PC-9 (cell line): Measurements from ENCODE around the gene SOX12. TPM values are rescaled to one million over a fixed set of nuclear protein-coding genes. Genes with fewer than 3 reads are reported as not detected.

Experiments
- BruUV-seq: library from RNA; stranded (reverse); fragments of 400-500 nt; replicated peaks from 2 replicates; lab custom pipeline; 2021; lab: Mats Ljungman, UMichigan
- CTCF ChIA-PET: fragments of 300-600 bp; sonication (Branson Sonifier 250); formaldehyde crosslinking; loops from one replicate; lab custom pipeline; 2022; ENCODE audit warnings: antibody characterized with exemption; lab: Charles Lee
- POLR2A ChIA-PET: fragments of 300-600 bp; sonication (Branson Sonifier 250); formaldehyde crosslinking; loops from one replicate; lab custom pipeline; 2022; ENCODE audit warnings: antibody characterized with exemption; ENCODE audit not compliant: unreplicated experiment; lab: Charles Lee
- DNase-seq, 2 experiments: peaks; one replicate each; pipeline versions ENCODE4 v3.0.0 to v3.0.0-alpha.2; 2015 to 2022; ENCODE audit warnings: mixed read lengths in 1 of 2
- H2AFZ ChIP-seq: fragments of 200-600 bp; sonication (generic); 2 replicates; pipeline ENCODE4 v1.8.1; 2017; ENCODE audit warnings: antibody characterized with exemption
- H3F3A ChIP-seq: fragments of 200-600 bp; sonication (generic); 2 replicates; pipeline ENCODE4 v1.8.1; 2017; ENCODE audit warnings: antibody characterized with exemption, mild to moderate bottlenecking, low read depth; ENCODE audit not compliant: insufficient read depth
- H3K27ac ChIP-seq: fragments of 200-600 bp; sonication (generic); 2 replicates; pipeline ENCODE4 v1.6.1; 2016; ENCODE audit warnings: mixed run types
- H3K27me3 ChIP-seq: fragments of 200-600 bp; sonication (generic); 2 replicates; pipeline ENCODE4 v1.6.1; 2016; ENCODE audit warnings: low read depth, mixed run types; ENCODE audit not compliant: insufficient read depth
- H3K36me3 ChIP-seq: fragments of 200-600 bp; sonication (generic); 2 replicates; pipeline ENCODE4 v1.6.1; 2016; ENCODE audit warnings: low read depth, mixed run types
- H3K4me1 ChIP-seq: fragments of 200-600 bp; sonication (generic); replicated peaks from 2 replicates; pipeline ENCODE4 v1.6.1; 2016; ENCODE audit warnings: mixed run types; ENCODE audit not compliant: insufficient read depth
- H3K4me2 ChIP-seq: fragments of 200-600 bp; sonication (generic); 2 replicates; pipeline ENCODE4 v1.6.1; 2017; ENCODE audit warnings: mixed run types
- H3K4me3 ChIP-seq: fragments of 200-600 bp; sonication (generic); 2 replicates; pipeline ENCODE4 v1.6.1; 2016; ENCODE audit warnings: mixed run types
- H3K79me2 ChIP-seq: fragments of 200-600 bp; sonication (generic); 2 replicates; pipeline ENCODE4 v1.6.1; 2017; ENCODE audit warnings: low read depth, mixed run types
- H3K9me2 ChIP-seq: fragments of 200-600 bp; sonication (generic); 2 replicates; pipeline ENCODE4 v1.8.1; 2017; ENCODE audit warnings: mild to moderate bottlenecking; ENCODE audit not compliant: insufficient read depth
- H3K9me3 ChIP-seq: fragments of 200-600 bp; sonication (generic); 2 replicates; pipeline ENCODE4 v1.8.1; 2016; ENCODE audit warnings: low read depth; ENCODE audit not compliant: insufficient read depth
- H4K20me1 ChIP-seq: fragments of 200-600 bp; sonication (generic); 2 replicates; pipeline ENCODE4 v1.8.1; 2017; ENCODE audit not compliant: insufficient read depth
- CTCF ChIP-seq: fragments of 200-600 bp; sonication (generic); conservative IDR thresholded peaks from 2 replicates; pipeline ENCODE4 v1.6.1; 2017; ENCODE audit warnings: mixed run types, antibody characterized with exemption, mild to moderate bottlenecking, moderate library complexity
- EZH2 ChIP-seq: fragments of 200-600 bp; sonication (generic); IDR thresholded peaks from 2 replicates; pipeline ENCODE4 v1.8.0; 2017; ENCODE audit warnings: antibody characterized with exemption, low read depth
- intact Hi-C: fragments of 100-400 bp; cut with micrococcal nuclease; formaldehyde crosslinking; loops from one replicate; pipeline ENCODE4 v1.10.0; 2022; ENCODE audit not compliant: unreplicated experiment
- total RNA-seq: library from RNA; stranded (reverse); gene quantifications from 2 replicates; pipeline ENCODE4 v1.2.3, GENCODE V29; 2021

The SOX12 gene
- total RNA-seq, 1 experiment from 2014 or later = 57.1 TPM

GRCh38 chr20:278607-279571 is 46.5 kb upstream of the SOX12 start:
- ChIA-PET CTCF (no interaction called here), POLR2A (no interaction called here)
- H3K9me3 ChIP-seq = no peaks in the 10 kb centered on the region
- H3K27me3 ChIP-seq = no peaks in the 10 kb centered on the region
- no TSS peak for BruUV-seq
- intact Hi-C loops = no loop called here
- no peaks in the 10 kb centered on the region for H3K36me3 ChIP-seq
- no peak overlapping the region for H2AFZ ChIP-seq
- no peak for TF ChIP-seq EZH2
- TF ChIP-seq CTCF = no peak
- no peaks in the 10 kb centered on the region for H3K9me2 ChIP-seq
- H3K4me3 ChIP-seq = no peak overlapping the region
- no peak for DNase-seq
- no peaks in the 10 kb centered on the region for H4K20me1 ChIP-seq
- H3K4me2 ChIP-seq = no peak overlapping the region
- H3K79me2 ChIP-seq = no peaks in the 10 kb centered on the region
- H3K4me1 ChIP-seq = no peaks in the 10 kb centered on the region
- peaks cover 6% of the 10 kb centered on the region; the same call in 1 of the 2 replicates for H3F3A ChIP-seq
- no peak overlapping the region for H3K27ac ChIP-seq

GRCh38 chr20:284172-284571 is 41.2 kb upstream of the SOX12 start:
- Histone ChIP-seq H3K9me3 (no peaks in the 10 kb centered on the region), H3K4me1 (no peaks in the 10 kb centered on the region), H3K27me3 (no peaks in the 10 kb centered on the region), H3K9me2 (no peaks in the 10 kb centered on the region), H3K4me2 (no peak overlapping the region), H4K20me1 (no peaks in the 10 kb centered on the region), H2AFZ (no peak overlapping the region), H3K79me2 (no peaks in the 10 kb centered on the region), H3K36me3 (no peaks in the 10 kb centered on the region), H3F3A (no peaks in the 10 kb centered on the region; the same call in 1 of the 2 replicates), H3K4me3 (no peak overlapping the region), H3K27ac (no peak overlapping the region)
- intact Hi-C loops = no loop called here
- ChIA-PET POLR2A (no interaction called here), CTCF (no interaction called here)
- BruUV-seq = no TSS peak
- no peak for DNase-seq
- TF ChIP-seq CTCF (no peak), EZH2 (no peak)

GRCh38 chr20:286508-286907 is 38.8 kb upstream of the SOX12 start:
- H3K9me3 ChIP-seq = no peaks in the 10 kb centered on the region
- POLR2A ChIA-PET = no interaction called here

More at GRCh38 chr20:286508-286907, 38.8 kb upstream of the SOX12 start:
- H3K36me3 ChIP-seq = no peaks in the 10 kb centered on the region
- H3K4me2 ChIP-seq = no peak overlapping the region
- intact Hi-C loops = no loop called here
- peaks cover 7% of the 10 kb centered on the region for H3K4me1 ChIP-seq
- no peaks in the 10 kb centered on the region for H4K20me1 ChIP-seq
- TF ChIP-seq CTCF = no peak
- TF ChIP-seq EZH2 = no peak
- H2AFZ ChIP-seq = no peak overlapping the region
- no peak overlapping the region for H3K4me3 ChIP-seq
- no TSS peak for BruUV-seq
- H3K27me3 ChIP-seq = no peaks in the 10 kb centered on the region
- no peaks in the 10 kb centered on the region; the same call in 1 of the 2 replicates for H3F3A ChIP-seq
- no peaks in the 10 kb centered on the region for H3K79me2 ChIP-seq
- no peak for DNase-seq
- H3K27ac ChIP-seq = no peak overlapping the region
- CTCF ChIA-PET = interaction anchor here (0.6 kb wide), 1 partner anchor 53 kb away, joined by 3 read pairs; no protein-coding TSS in a partner anchor
- H3K9me2 ChIP-seq = no peaks in the 10 kb centered on the region
